Breast epithelium (tissue), 4 donors: ENCODE data around the gene SAMD8. TPM values are rescaled to one million over a fixed set of nuclear protein-coding genes. Genes with fewer than 3 reads are reported as not detected.

Source experiments
- DNase-seq, 2 donors: peaks; one replicate each; pipeline ENCODE4 v3.0.0-alpha.2; 2019; ENCODE audit warnings: low spot score in 2 of 2
- H3K27ac ChIP-seq, 2 donors: fragments of 200-600 bp; sonication (generic) in 1 of 2; one replicate each; pipeline ENCODE4 v1.5.1; 2016 to 2019; ENCODE audit warnings: mild to moderate bottlenecking in 1 of 2
- H3K27me3 ChIP-seq, 2 donors: fragments of 200-600 bp; sonication (generic) in 1 of 2; one replicate each; pipeline versions ENCODE4 v1.5.1 to v1.6.0; 2017 to 2019; ENCODE audit warnings: control low read depth in 1 of 2, mild to moderate bottlenecking in 1 of 2
- H3K36me3 ChIP-seq: fragments of 200-600 bp; one replicate; pipeline ENCODE4 v1.5.1; 2019
- H3K4me1 ChIP-seq, 2 donors: fragments of 200-600 bp; sonication (generic); one replicate each; pipeline ENCODE4 v1.5.1; 2016 to 2019; ENCODE audit warnings: control low read depth in 1 of 2
- H3K4me3 ChIP-seq, 3 donors: fragments of 200-600 bp; sonication (generic); 1 replicate in 2 of 3; 2 replicates in 1 of 3; pipeline ENCODE4 v1.5.1; 2016 to 2019; ENCODE audit warnings: mild to moderate bottlenecking in 3 of 3, moderate library complexity in 2 of 3
- H3K9me3 ChIP-seq, 2 donors: fragments of 200-600 bp; sonication (generic) in 1 of 2; one replicate each; pipeline ENCODE4 v1.5.1; 2016 to 2019; ENCODE audit warnings: control low read depth in 1 of 2
- POLR2A ChIP-seq: fragments of 450-650 bp; IDR thresholded peaks from one replicate; pipeline ENCODE4 v1.6.1; 2016; ENCODE audit warnings: antibody characterized with exemption, mild to moderate bottlenecking, moderate library complexity
- POLR2AphosphoS5 ChIP-seq, 3 donors: sonication (generic); formaldehyde crosslinking; IDR thresholded peaks; one replicate each; pipeline ENCODE4 v1.6.1; 2017; ENCODE audit warnings: antibody characterized with exemption in 3 of 3
- intact Hi-C: fragments of 100-400 bp; cut with DNase I; formaldehyde crosslinking; loops from one replicate; pipeline ENCODE4 v1.15.1; 2023; ENCODE audit warnings: low total_unique reads
- total RNA-seq, 3 donors: library from RNA; depleted of rRNA; stranded (reverse); fragments of >200 nt; gene quantifications; one replicate each; pipeline ENCODE4 v1.1.0, GENCODE V29; 2016
- TF ChIP-seq, protein P1 (sequence below), 3 donors: fragments of 450-650 bp; IDR thresholded peaks; one replicate each; pipeline ENCODE4 v1.5.1; 2016 to 2017; ENCODE audit warnings: antibody characterized with exemption in 3 of 3, mild to moderate bottlenecking in 3 of 3, moderate library complexity in 3 of 3

SAMD8 gene
- total RNA-seq, 3 donors from 2014 or later, result 41.0 to 45.2 (median 41.3) TPM

DNA sequence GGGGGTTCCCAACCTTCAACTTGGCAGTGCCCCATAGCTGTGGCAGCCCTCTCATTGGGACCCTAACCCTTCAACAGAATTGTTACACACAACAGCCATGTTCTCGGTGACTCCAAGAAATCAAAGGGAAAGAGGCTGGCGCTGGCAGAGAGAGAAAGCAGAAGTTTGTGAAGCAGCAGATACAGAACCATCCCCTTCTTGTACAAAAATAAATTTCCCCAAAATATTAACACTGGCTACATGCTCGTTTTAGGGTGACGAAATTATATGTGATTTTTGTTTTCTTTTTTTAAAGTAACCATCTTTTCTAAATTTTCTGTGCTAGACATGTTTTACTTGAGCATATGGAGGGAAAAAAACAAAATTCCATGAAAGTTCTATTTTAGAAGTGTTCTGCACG is 45.2 kb upstream of the SAMD8 start:
- Histone ChIP-seq H3K27ac (no peak overlapping the region), H3K9me3 (no peaks in the 10 kb centered on the region), H3K4me3 (no peak overlapping the region), H3K36me3 (no peaks in the 10 kb centered on the region), H3K4me1 (no peaks in the 10 kb centered on the region), H3K27me3 (no peaks in the 10 kb centered on the region)
- DNase-seq, result no peak
- intact Hi-C loops, result no loop called here
- no peak for TF ChIP-seq POLR2A
- TF ChIP-seq, protein P1, sequence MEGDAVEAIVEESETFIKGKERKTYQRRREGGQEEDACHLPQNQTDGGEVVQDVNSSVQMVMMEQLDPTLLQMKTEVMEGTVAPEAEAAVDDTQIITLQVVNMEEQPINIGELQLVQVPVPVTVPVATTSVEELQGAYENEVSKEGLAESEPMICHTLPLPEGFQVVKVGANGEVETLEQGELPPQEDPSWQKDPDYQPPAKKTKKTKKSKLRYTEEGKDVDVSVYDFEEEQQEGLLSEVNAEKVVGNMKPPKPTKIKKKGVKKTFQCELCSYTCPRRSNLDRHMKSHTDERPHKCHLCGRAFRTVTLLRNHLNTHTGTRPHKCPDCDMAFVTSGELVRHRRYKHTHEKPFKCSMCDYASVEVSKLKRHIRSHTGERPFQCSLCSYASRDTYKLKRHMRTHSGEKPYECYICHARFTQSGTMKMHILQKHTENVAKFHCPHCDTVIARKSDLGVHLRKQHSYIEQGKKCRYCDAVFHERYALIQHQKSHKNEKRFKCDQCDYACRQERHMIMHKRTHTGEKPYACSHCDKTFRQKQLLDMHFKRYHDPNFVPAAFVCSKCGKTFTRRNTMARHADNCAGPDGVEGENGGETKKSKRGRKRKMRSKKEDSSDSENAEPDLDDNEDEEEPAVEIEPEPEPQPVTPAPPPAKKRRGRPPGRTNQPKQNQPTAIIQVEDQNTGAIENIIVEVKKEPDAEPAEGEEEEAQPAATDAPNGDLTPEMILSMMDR (IDR thresholded peaks at IDR 0.05), result no peak
- no peak for TF ChIP-seq POLR2AphosphoS5 (IDR thresholded peaks at IDR 0.05)

DNA sequence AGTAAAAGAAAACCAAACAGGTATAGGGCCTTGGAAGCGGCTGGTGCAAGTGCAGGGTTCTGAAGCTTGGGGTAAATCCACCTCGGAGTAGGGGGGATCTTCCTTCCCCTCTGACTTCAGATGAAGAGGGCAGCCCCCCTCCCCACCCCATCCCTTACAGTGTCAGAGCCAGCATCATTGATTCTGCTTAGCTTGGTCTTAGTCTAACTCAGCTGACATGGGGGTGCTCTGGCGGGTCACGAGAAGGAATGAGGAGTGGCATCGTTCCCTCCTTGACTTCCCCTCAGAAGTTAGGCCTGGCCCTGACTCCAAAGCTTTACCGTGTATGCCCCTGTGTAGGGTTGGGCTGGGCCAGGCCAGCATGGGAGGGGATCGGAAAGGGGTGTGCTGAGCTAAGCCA is 44.2 kb upstream of the SAMD8 start:
- intact Hi-C loops, result no loop called here
- Histone ChIP-seq H3K36me3 (no peaks in the 10 kb centered on the region), H3K27ac (no peak overlapping the region), H3K4me3 (no peak overlapping the region), H3K9me3 (no peaks in the 10 kb centered on the region), H3K4me1 (no peaks in the 10 kb centered on the region), H3K27me3 (no peaks in the 10 kb centered on the region)
- TF ChIP-seq POLR2AphosphoS5 (IDR thresholded peaks at IDR 0.05) (no peak), POLR2A (no peak)
- TF ChIP-seq, protein P1 (IDR thresholded peaks at IDR 0.05), result no peak
- DNase-seq, result no peak

DNA sequence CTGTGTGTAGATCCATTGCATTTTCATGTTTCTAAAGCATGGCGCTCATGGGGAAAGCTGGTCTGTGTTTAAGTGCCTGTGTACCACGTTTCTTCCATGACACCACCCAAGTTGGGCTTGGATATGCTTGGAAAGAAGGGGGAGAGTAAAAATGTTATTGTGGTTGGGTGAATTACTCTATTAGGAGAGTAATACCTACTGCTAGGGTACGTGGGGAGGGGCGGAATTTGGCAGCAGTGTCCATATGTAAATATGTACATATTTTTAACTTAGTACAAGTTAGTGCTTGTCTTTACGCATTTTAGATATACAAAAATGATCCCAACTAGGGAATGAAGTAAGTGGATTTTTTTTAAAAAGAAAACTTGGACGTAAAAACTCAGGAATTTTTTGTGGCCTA is 42.9 kb upstream of the SAMD8 start:
- no peaks in the 10 kb centered on the region for H3K9me3 ChIP-seq
- no peak overlapping the region for H3K4me3 ChIP-seq
- no peak for DNase-seq
- H3K36me3 ChIP-seq, result no peaks in the 10 kb centered on the region
- no peak for TF ChIP-seq POLR2A
- TF ChIP-seq, protein P1 (IDR thresholded peaks at IDR 0.05), result no peak
- no peak for TF ChIP-seq POLR2AphosphoS5 (IDR thresholded peaks at IDR 0.05)
- H3K27me3 ChIP-seq, result no peaks in the 10 kb centered on the region
- H3K4me1 ChIP-seq, result no peaks in the 10 kb centered on the region
- H3K27ac ChIP-seq, result no peak overlapping the region
- intact Hi-C loops, result no loop called here

DNA sequence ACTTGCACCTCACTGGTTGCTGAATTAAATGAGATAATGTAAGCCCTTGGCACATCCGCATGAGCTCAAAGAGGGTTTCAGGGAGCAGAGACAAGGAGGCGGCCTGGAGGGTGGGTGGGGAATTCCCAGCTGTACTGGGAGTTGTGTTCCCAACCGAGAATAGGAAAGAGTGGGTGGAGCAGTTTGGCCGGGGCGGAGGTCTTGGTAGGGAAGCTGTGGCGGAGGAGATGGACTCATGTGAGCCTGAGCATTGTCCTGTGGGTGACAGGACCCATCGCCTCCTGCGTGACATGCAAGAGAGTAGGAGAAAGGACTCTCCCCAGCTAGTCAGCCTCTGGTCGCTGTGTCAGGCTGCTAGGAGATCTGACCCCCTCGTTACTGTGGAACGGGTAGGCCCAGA is 41.0 kb upstream of the SAMD8 start:
- intact Hi-C loops, result no loop called here
- TF ChIP-seq, protein P1 (IDR thresholded peaks at IDR 0.05), result no peak
- TF ChIP-seq POLR2AphosphoS5 (IDR thresholded peaks at IDR 0.05) (no peak), POLR2A (no peak)
- Histone ChIP-seq H3K27ac (no peak overlapping the region), H3K36me3 (no peaks in the 10 kb centered on the region), H3K9me3 (no peaks in the 10 kb centered on the region), H3K4me1 (no peaks in the 10 kb centered on the region), H3K4me3 (no peak overlapping the region), H3K27me3 (no peaks in the 10 kb centered on the region)
- DNase-seq, result no peak

DNA sequence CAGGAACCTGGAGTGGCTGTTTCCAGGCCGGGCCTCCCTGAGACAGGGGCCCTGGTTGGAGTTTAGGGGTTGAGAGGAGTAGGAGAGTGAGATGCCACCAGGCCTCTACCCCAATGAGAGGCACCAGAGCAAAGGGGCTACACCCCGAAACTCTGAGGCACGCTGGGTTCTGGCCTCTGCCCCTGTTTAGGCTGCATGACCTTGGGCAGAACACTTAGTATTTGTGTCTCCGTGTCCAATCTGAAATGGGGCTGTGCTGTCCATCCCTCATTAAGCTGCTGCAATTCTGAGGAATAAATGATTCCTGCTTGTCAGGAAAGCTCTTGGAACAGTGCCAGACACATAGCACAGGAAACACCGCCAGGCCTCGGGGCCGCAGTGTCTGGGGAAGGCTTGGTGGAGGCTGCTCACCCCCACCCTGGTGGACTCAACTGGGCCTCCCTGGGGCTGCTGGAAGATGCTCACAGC is 40.5 kb upstream of the SAMD8 start:
- Histone ChIP-seq H3K9me3 (no peaks in the 10 kb centered on the region), H3K27me3 (no peaks in the 10 kb centered on the region), H3K36me3 (no peaks in the 10 kb centered on the region), H3K4me3 (no peak overlapping the region), H3K27ac (no peak overlapping the region), H3K4me1 (no peaks in the 10 kb centered on the region)
- no peak for DNase-seq
- TF ChIP-seq POLR2A (no peak), POLR2AphosphoS5 (IDR thresholded peaks at IDR 0.05) (no peak)
- TF ChIP-seq, protein P1 (IDR thresholded peaks at IDR 0.05), result no peak
- intact Hi-C loops, result no loop called here
